CD1c-positive myeloid dendritic cell (primary cell): ENCODE data around the gene UBE2R2.
"Not testable (repeated sequence)": the region's sequence is repeated elsewhere in the genome, so short reads cannot be mapped to it uniquely, and the experiment has no call there.

ENCODE experiments used
- DNase-seq: peaks from one replicate; pipeline ENCODE4 v3.0.0-alpha.2; 2016; ENCODE audit errors: extremely low spot score

The UBE2R2 gene

DNA sequence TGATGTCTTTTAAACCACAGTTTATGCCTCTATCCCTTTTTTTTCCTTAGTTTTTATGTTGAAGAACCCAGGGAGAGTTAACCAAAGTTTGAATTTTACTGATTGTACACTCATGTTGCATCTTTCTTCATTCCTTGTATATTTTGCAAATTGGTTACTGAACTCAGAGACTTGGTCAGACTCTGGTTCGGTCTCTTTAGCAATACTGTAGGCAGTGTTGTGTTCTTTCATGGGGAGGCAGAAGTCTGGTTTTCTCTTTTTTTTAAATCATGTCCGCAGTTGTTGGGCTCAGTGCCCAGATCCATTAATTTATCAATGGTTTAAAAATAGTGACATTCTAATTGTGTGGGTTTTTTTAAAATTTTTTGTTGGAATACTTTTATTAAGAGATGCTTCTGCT lies 23.4 kb downstream of the UBE2R2 start:
- no peak for DNase-seq

DNA sequence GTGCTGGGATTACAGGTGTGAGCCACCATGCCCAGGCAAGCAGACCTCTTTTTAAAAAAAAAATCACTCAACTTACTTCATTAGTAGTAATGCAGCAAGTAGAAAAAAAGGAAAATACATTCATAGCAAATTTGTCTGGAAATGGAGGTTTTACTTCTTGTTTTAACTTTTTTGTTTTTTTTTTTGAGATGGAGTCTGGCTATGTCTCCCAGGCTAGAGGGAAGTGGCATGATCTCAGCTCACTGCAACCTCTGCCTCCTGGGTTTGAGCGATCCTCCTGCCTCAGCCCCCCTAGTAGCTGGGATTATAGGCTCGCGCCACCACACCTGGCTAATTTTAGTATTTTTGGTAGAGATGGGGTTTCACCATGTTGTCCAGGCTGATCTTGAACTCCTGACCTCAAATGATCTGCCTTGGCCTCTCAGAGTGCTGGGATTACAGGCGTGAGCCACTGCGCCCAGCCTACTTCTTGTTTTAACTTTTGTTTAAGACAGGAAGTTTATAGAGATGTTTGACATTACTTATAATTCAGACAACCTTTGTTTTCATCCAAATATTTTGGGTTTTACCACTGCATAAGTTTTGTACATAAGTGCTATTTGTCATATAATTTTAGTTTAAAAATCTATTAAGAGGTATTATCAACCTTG lies 26.5 kb downstream of the UBE2R2 start:
- peak; percentile 71 for DNase-seq

DNA sequence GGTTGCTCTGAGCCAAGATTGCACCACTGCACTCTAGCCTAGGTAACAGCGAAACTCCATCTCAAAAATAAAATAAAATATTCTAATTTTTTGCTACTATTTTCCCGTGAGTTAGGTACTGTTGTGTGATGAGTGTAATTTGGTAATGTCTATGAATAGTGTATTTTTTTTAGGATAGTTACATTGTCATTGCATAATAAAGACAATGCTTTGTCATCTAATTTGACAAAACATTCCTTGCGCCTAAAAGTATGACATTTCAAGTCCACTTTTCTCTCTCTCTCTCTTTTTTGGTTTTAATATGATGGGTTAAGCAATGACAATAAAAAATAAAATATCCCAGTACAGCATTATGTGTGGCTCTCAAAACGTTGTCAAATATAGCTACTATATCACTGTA lies 29.3 kb downstream of the UBE2R2 start:
- no peak for DNase-seq

DNA sequence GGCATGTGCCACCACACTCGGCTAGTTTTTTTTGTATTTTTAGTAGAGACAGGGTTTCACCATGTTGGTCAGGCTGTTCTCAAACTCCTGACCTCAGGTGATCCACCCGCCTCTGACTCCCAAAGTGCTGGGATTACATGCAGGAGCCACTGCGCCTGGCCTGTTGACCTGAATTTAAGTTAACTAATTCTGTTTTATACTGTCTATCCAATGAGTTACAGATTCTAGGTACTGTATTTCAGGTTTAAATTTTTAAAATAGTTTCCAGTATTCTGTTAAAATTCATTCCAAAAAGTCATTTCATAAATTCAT lies 30.9 kb downstream of the UBE2R2 start:
- not testable (repeated sequence) for DNase-seq

DNA sequence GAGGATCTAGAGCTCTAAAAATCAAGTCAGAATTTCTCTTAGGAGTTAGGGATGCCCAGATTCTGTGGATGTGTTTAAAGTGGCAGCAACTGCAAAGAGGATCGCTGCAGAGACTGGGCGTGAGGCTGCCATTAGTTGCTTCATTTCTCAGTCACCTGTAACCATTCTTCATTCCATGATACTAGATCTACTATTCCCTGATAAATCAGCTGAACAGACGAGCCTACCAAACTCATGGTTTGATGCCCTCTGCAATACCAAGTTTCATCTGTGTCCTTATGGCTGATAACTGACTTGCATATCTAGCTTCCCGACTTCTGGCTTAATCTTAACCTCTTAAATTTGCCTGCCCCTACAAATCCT lies 33.3 kb downstream of the UBE2R2 start:
- no peak for DNase-seq

DNA sequence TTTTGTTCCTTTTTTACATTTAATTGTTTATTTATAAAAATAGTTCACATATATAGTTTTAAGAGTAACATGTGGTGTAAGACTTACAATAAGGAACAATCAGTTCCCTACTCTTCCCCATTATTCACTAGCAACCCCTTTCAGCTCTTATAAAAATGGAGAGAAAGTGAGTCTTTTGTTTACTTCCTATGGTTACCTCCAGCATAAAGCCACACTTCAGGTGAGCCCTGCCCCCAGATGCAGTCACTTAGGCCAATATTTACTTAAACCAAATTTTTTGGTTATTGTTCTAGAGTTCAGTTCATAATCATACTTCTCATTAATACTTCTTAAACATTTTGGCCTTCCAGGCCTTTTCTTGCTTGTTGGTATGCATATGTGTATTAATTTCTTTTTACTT lies 33.7 kb downstream of the UBE2R2 start:
- DNase-seq = no peak

DNA sequence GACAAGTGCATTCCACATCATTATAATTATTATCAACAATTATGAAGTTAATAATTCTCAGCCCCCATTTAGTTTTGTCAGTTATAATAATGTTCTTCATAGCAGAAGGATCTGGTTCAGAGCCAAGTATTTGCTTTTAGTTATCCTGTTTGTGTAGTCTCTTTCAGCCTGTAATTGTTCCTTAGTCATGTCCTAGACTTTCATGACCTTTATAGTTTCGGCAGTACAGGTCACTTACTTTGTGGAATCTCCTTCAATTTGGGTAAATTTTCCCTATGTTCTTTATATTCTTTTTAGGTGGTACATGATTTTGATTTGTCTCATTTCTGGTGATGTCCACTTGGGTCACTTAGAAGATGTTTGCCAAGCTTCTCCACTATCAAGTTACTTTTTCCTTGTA lies 34.3 kb downstream of the UBE2R2 start:
- DNase-seq = no peak

DNA sequence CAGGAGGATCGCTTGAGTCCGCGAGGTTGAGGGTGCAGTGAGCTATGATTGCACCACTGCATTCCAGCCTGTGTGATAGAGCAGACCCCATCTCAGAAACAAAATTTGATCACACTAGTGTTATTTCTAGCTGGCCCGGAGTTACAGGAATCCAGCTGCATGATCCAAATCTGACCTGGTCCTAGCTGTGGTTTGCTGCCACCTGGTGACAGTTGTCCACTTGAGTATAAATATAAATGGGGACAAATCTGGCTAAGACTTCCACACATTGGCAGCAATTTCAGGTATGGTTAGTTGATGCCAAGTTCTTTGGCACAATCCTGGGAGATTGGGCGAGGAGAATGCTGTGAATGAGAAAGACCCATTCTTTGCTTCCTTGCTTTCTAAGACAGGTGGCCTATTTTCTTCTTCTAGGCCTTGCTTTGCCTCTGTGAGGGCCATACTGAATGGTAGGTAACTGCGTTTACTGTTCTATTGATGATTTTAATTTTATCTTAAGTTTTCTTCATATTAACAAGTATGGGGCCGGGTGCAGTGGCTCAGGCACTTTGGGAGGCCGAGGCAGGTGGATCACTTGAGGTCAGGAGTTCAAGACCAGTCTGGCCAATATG lies 35.4 kb downstream of the UBE2R2 start:
- DNase-seq = peak; percentile 75

DNA sequence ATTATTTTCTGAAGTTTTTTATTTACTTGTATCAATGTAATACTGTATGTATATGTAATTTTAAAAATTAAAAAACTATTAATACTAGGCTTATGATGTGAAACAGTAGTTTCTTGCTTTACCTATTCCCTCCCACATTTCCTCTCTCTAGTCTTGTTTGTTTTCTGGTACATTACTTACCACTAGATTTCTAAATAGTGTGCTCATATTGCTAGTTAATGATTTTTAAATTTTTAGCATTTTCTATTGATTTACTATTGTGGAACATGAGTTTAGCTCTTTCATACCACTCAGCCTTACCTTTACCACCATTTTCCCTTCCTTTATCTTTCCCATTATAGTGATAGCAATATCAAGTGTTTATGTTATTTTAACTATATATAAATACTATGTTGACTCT lies 39.3 kb downstream of the UBE2R2 start:
- no peak for DNase-seq

DNA sequence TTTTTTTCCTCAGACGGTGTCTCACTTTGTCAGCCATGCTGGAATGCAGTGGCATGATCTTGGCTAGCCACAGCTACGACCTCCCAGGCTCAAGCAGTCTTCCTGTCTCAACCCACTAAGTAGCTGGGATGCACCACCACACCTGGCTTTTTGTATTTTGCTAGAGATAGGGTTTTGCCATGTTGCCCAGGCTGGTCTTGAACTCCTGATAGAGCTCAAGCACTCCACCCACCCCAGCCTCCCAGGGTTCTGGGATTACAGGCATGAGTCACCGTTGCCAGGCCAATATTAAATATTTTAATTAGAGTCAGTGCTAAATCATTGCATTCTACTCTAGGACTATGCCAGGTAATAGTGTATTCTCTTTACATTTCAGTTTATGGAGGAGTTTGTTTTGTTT lies 41.5 kb downstream of the UBE2R2 start:
- DNase-seq = no peak

DNA sequence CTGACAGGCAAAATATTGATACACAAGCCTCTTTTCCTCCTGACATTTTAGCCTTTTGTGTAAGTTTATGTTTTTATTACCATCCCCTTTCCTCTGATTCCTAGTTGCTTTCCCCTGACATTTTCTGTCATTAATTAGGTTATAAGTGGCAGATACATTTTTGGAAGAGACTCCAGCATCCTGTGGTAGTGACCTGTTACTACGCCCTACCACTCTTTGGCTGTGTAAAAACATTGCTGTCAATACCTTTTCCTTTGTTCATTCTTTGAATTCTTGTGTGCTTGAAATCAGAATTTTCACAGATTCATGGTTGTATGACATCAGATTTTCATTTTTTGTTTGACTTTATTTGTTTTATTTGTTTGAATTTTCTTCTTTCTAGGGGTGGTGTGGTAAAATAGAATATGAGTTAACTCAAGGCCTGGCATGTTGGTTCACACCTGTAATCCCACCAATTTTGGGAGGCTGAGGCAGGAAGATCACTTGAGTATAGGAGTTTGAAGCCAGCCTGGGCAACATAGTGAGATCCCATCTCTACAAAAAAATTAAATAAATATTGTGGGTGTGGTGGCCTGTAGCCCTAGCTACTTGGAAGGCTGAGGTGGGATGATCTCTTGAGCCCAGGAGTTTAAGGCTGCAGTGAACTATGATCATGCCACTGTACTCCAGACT lies 43.4 kb downstream of the UBE2R2 start:
- no peak for DNase-seq

DNA sequence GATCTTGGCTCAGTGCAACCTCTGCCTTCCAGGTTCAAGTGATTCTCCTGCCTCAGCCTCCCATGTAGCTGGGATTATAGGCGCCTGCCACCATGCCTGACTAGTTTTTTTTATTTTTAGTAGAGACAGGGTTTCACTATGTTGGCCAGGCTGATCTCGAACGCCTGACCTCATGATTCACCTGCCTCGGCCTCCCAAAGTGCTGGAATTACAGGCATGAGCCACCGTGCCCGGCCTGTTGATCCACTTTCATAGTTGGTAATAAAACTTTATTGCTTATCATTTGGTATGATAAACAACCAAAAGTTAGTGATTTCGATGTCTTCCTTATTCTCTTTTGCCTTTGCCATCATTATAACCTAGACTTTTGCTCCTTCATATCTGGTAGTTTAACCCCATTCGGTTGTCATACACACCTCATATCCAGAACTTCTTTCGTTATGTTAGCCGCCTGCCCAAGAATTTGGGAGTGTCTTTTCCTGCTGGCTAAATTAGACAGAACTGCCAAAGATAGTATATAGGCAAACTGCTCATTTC lies 45.0 kb downstream of the UBE2R2 start:
- DNase-seq = no peak

DNA sequence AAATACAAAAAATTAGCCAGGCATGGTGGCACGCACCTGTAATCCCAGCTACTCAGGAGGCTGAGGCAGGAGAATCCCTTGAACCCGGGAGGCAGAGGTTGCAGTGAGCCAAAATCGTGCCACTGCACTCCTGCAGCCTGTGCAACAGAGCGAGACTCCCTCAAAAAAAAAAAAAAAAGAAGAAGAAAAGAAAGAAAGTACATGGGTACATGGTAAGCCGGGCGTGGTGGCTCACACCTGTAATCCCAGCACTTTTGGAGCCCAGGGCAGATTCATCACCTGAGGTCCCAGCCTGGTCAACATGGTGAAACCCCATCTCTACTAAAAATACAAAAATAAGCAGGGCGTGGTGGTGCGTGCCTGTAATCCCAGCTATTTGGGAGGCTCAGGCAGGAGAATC lies 46.1 kb downstream of the UBE2R2 start:
- not testable (repeated sequence) for DNase-seq

DNA sequence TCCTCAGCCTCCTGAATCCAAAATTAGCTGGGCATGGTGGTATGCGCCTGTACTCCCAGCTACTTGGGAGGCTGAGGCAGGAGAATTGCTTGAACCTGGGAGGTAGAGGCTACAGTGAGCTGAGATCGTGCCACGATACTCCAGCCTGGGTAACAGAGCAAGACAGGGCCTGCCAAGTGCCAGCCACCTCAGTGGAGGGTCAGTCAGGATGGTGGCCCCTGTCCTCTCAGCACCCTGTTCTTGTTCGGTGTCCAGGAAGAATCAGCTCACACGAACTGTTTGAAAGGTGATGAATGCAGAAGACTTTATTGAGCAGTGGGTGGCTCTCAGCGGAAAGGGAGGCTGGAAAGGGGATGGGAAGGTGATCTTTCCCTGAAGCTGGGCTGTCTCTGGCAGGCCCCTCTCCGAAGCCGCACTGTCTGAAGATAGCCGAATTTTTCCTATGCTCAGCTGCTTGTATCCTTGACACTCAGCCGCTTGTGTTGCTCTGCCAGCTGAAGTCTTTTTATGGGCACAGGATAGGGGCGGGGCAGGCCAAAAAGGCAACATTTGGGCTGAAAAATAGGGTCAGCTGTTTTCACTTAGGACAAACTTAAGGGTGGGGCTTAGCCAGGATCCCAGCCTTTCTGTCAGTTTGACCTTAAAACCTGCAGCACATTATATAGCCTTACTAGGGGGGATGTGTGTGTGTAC lies 50.9 kb downstream of the UBE2R2 start:
- DNase-seq = no peak

DNA sequence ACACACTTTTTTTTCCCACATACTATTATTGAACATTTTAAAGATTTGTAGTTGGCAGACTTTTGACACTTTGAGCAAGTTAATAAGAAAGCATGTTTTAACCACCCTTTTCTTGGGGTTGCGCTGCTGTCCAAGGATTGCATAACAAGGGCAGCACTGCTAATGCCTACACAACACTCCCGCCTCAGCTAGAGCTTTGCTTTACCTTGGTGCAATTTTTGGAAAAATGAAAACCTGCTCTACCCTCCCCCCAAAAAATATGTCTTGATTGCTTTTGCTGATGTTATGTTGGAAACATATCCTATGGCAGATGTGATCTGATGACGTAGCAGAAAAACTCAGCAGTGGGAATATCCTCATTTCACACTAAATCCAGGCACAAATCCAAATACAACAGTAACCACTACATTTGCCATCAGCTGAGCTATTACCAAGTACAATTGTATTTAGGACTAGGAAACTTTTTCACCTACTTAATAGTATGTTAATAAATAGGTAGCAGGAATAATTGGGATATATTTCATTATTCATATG lies 51.5 kb downstream of the UBE2R2 start:
- DNase-seq = no peak

DNA sequence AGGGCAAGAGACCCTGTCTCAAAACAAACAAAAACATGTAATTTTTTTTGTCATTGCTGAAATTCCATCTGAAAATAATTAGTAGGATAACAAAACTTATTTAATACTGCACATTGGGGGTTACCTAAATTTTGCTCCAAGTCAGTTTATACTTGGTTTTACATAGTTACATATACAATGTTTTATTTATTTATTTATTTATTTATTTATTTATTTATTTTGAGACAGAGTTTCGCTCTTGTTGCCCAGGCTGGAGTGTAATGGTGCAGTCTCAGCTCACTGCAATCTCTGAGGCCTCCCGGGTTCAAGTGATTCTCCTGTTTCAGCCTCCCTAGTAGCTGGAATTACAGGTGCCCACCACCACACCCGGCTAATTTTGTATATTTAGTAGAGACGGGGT lies 52.3 kb downstream of the UBE2R2 start:
- DNase-seq = not testable (repeated sequence)

DNA sequence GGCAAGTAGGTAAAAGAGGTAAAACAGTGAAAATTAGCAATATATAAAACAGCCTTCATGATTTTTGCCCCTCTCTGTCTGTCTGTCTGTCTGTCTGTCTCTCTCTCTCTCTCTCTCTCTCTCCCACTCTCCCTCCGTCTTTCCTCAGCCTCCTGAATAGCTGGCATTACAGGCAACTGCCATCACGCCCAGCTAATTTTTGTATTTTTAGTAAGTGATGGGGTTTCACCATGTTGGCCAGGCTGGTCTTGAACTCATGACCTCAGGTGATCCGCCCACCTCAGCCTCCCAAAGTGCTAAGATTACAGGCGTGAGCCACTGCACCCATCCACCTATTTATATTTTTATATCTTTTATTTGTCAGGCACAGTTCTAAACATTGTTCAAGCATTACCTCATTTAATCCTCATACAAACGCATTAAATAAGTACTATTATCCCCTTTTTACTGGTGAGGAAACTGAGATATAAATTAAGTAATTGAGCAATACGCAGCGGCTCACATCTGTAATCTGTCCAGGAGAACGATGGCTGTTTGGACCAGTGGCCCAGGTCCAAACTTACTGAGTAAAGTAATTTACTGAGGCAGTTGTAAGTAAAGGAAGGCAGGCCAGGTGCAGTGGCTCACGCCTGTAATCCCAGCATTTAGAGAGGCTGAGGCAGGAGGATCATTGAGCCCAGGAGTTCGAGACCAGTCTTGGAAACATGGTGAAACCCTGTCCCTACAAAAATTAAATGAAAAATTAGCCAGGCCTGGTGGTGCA lies 60.9 kb downstream of the UBE2R2 start:
- DNase-seq = no peak

DNA sequence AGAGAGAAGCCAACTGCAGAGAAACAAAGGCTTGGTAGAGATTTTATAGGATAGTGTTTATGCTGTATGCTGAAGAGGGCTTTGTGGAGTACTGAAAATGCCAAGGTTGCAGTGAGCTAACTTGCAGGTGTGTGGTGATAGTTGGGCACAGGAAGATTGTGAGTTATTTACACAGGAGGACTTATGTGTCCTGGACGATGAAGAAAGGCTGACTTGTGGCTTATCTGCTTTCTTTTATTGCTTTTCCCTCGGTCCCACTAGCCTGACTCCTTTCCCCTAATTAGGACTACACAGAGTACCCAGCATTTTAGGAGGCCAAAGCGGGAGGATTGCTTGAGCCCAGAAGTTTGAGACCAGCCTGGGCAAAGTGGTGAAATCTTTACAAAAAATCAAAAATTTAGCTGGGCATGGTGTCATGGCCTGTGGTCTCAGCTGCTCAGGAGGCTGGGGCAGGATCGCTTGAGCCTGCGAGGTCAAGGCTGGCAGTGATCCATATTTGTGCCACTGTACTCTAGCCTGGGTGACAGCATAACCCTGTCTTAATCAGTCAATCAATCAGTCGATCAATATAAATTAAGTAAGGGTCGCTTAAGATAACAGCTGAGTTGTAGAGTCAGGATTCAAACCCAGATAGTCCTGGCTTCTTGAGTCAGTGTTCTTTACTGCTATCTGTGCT lies 61.9 kb downstream of the UBE2R2 start:
- no peak for DNase-seq

DNA sequence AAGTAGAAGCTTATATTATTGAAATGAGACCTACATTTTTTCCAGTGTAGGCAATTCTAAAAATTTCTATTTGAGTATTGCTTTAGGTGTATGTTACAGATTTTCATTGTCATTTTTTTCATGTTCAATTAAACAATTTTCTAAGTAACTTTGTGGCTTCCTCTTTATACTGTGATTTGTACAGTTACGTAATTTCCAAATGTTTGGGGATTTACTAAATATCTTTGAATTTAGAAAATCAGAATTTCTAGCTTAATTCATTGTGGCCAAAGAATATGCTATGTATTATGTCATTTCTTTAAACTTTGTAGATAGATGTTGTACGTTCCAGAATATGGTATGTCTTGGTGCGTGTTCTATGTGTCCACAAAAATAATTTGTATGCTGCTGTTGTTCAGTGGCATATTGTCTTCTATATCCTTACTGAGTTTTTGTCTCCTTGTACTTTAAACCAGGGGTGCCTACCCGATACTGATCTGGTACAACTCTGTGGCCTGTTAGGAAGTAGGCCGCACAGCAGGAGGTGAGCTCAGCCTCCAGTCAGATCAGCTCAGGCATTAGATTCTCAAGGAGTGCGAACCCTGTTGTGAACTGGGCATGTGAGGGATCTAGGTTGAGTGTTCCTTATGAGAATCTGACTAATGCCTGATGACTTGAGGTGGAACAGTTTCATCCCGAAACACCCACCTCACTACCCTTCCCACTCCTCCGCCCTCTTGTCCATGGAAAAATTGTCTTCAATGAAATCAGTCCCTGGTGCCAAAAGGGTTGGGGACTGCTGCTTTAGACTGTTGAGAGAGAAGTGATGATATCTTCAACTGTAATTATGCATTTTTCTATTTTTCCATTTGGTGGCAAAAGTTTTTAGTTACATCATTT lies 63.5 kb downstream of the UBE2R2 start:
- DNase-seq = no peak

DNA sequence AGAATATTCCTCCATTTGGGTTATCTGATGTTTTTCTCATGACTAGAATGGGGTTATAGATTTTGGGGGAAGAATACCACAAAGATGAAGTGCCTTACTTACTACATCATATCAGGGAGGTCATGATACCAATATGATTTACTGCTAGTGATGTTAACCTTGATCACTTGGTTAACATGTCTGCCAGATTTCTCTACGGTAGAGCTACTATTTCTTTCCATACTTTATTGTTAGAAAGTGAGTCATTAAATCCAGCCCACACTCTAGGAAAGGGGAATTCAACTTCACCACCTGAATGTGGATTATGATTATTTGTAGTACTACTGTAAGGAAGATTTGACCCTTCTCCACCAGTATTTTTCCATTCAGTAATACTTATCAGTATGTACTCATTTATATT lies 64.7 kb downstream of the UBE2R2 start:
- peak; percentile 29 for DNase-seq
